Activated naive CD4-positive, alpha-beta T cell treated with anti-CD3 and anti-CD28 coated beads, Interleukin-2, amount 10 ng/mL, durations not matched to agents 7 days and 5 days (primary cell): ENCODE measurements around the gene SH3RF3.

Experiments used
- CTCF ChIA-PET: fragments of 350-600 bp; sonication (Branson Sonifier 250); formaldehyde crosslinking; loops from one replicate; lab custom pipeline; 2021; ENCODE audit warnings: antibody characterized with exemption; lab: Charles Lee
- DNase-seq: peaks from one replicate; pipeline ENCODE4 v3.0.0-alpha.2; 2020
- H3K27ac Mint-ChIP-seq: one replicate; pipeline ENCODE4 v1.8.0; 2021; ENCODE audit warnings: mild to moderate bottlenecking, moderate library complexity, mixed read lengths
- H3K27me3 Mint-ChIP-seq: one replicate; pipeline ENCODE4 v1.8.0; 2021; ENCODE audit warnings: mild to moderate bottlenecking, mixed read lengths
- H3K36me3 Mint-ChIP-seq: one replicate; pipeline ENCODE4 v1.8.0; 2021; ENCODE audit warnings: mixed read lengths
- H3K4me1 Mint-ChIP-seq: one replicate; pipeline ENCODE4 v1.8.0; 2021; ENCODE audit warnings: mixed read lengths
- H3K4me3 Mint-ChIP-seq: one replicate; pipeline ENCODE4 v1.8.0; 2021; ENCODE audit warnings: mild to moderate bottlenecking, moderate library complexity, mixed read lengths
- H3K9me3 Mint-ChIP-seq: one replicate; pipeline ENCODE4 v1.8.0; 2021; ENCODE audit warnings: mixed read lengths

SH3RF3 gene

DNA sequence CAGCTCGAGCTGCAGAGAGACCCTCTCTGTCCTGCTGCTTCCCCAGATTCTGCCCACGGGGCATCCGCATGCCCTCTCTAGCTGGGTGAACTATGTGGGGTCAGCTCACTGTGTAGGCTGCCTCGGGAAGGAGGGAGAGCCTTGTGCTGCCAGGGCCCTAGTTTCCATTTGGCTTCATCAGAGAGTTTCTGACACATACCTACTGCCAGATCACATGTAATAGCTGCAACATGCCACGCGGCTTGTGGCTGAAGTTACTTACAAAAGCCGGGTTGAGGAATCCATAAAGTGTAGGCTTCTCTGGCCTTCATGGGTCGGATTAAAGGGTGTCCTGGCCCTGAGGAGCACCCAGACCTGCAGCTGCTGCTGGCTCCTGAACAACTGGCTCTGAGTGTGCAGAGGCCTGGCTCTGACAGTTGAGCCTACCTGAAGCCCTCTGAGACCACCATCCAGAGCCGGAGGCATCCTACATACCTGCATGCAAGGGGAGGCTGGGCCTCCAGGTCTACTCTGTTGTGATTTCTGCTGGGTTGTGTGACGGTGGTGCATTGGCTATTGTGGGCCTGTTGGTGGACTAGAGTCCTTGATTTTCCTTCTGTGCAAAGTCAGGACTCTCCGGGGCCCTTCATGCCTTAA lies 130.0 kb downstream of the SH3RF3 start:
- no peaks in the 10 kb centered on the region for H3K4me1 Mint-ChIP-seq
- peak; percentile 13 for DNase-seq
- no peak overlapping the region for H3K4me3 Mint-ChIP-seq
- H3K36me3 Mint-ChIP-seq: no peaks in the 10 kb centered on the region
- CTCF ChIA-PET: no interaction called here
- peaks cover 29% of the 10 kb centered on the region for H3K27me3 Mint-ChIP-seq
- no peaks in the 10 kb centered on the region for H3K9me3 Mint-ChIP-seq
- no peak overlapping the region for H3K27ac Mint-ChIP-seq

DNA sequence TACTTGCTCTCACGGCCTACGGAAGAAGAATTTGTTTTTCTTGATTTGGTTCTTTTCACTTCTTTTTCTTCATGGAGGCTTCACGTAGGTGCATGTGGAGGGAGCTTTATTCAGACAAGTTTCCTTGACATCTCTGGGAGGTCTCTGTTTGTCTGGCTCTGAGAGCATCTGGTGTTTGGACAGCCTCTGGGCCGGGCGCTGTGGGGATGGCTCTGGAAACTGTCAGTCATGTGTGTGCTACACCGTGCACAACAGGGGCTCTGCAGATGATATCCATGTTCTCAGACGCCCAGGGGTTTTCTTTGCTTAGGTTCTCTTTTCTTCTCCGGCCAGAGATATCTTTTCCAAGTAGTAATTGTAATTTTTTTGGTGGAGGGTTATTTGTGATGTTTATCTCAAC lies 130.7 kb downstream of the SH3RF3 start:
- no peak overlapping the region for H3K27ac Mint-ChIP-seq
- H3K4me3 Mint-ChIP-seq: no peak overlapping the region
- peaks cover 26% of the 10 kb centered on the region for H3K27me3 Mint-ChIP-seq
- CTCF ChIA-PET: interaction anchor here (0.6 to 1.2 kb wide), 2 partner anchors 9 to 132 kb away, joined by 3 read pairs; no protein-coding TSS in a partner anchor
- DNase-seq: peak; percentile 8
- H3K9me3 Mint-ChIP-seq: no peaks in the 10 kb centered on the region
- no peaks in the 10 kb centered on the region for H3K4me1 Mint-ChIP-seq
- H3K36me3 Mint-ChIP-seq: no peaks in the 10 kb centered on the region

DNA sequence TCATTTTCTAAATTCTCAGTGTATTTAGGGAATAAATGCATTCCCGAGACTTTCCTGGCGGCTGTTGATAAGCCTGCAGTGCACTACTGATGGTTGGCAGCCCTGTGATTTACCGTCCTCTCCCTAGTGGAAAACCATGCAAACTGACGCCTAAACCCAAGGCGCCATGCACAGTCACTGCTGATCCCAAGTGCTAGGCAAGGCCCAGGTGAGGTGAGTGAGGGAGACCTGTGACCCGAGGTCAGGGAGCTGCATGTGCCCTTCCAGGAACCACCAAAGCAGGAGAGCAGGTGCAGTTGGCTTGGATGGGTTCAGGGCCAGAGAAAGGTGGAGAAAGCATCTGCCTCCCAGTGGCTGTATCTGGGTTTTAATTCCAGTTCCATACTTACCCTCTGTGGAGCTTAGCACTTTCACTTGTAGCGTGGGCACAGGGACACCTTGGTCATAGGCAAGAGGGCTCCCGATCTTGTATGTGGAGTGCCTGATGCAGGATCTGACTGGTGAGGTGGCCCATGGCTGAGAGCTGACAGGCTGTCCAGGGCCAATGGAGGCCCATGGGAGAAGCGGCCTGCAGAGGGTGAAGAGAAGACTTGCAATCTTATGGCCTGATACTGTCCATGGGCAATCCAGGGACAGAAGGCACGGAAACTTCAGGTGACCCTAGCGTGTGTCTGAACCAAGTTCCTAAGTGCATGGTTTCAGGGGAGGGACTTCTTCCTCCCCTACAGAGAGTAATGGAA lies 131.3 kb downstream of the SH3RF3 start:
- peak; percentile 12 for DNase-seq
- no peaks in the 10 kb centered on the region for H3K9me3 Mint-ChIP-seq
- H3K36me3 Mint-ChIP-seq: no peaks in the 10 kb centered on the region
- H3K27me3 Mint-ChIP-seq: peaks cover 24% of the 10 kb centered on the region
- no peaks in the 10 kb centered on the region for H3K4me1 Mint-ChIP-seq
- no peak overlapping the region for H3K27ac Mint-ChIP-seq
- H3K4me3 Mint-ChIP-seq: no peak overlapping the region
- CTCF ChIA-PET: interaction anchor here (0.6 to 1.2 kb wide), 2 partner anchors 10 to 133 kb away, joined by 3 read pairs; no protein-coding TSS in a partner anchor

DNA sequence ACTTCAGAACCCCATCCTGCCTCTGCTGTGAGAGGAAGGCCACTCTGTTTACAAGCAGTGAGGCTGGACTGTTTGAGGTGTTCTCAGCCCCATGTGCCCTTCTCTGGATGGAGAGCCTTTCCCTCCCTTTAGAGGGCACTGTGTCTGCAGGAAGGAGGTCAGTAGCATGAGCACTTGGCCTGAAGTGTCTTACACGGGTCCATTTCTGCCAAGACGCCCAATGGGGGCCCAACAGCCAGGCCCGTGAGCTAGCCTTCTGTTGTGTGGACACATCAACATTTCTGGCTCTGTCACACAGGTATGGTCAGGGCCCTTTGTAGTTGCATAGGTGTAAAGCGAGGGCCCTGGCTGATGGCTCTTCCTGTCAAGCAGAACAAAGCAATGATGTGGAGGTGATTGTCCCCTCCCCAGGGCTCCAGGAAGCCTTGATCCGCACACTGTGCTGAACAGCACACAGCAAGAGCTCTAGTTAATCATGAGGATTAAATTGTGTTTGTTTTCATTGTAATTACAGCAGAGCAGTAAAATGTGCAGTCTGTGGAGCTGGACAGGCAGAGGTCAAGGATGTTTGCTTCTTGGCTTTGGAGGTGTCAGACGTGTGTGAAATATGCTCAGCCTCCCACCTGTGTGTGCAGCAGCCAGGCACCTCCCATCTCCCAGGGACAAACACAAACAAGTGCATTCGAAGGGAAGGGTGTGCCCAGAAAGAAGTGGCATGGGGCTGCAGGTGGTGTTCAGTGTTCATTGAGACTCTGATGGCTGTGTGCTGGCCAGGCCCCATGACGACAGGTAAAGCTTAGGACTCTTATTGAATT lies 132.1 kb downstream of the SH3RF3 start:
- CTCF ChIA-PET: interaction anchor here (1.2 kb wide), 1 partner anchor 11 kb away, joined by 3 read pairs; no protein-coding TSS in a partner anchor
- peak; percentile 21 for DNase-seq
- H3K9me3 Mint-ChIP-seq: no peaks in the 10 kb centered on the region
- peaks cover 24% of the 10 kb centered on the region for H3K27me3 Mint-ChIP-seq
- H3K4me3 Mint-ChIP-seq: no peak overlapping the region
- no peaks in the 10 kb centered on the region for H3K4me1 Mint-ChIP-seq
- H3K36me3 Mint-ChIP-seq: no peaks in the 10 kb centered on the region
- no peak overlapping the region for H3K27ac Mint-ChIP-seq

DNA sequence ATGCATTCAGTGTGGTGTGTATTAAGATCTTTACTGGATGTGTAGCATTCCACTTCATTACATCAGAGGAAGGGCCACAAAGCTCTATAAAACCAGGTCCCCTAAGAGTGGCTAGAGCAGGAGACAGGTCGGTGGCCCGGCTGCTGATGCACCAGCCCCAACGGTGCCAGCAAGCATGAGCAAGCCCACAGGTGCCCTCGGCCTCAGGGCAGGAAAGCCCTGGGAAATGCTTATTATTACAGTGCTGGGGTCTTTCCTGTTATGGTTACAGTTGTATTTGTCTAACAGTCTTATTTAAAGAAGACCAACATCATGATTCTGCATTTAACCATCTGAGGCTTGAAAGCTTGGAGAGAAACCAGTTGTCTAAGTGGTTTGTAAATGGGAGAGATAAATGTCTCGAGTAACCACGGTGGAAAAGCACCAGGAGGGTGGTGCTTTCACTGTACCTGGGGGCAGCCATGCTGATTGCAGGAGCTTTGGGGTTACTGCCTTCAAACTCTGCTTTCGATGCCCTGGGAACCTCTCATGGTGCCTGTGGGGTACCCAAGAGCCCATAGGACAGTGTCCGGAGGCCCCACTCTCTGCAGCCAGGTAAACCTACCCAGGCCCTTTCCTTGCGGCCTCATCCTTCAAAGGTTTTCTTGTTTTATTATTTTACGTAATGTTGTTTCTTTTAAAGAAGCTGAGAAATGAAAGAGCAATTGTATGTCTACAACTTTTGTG lies 133.1 kb downstream of the SH3RF3 start:
- Mint-ChIP-seq H3K36me3 (no peaks in the 10 kb centered on the region), H3K27ac (no peak overlapping the region), H3K4me3 (no peak overlapping the region), H3K9me3 (no peaks in the 10 kb centered on the region), H3K27me3 (peaks cover 19% of the 10 kb centered on the region), H3K4me1 (no peaks in the 10 kb centered on the region)
- CTCF ChIA-PET: no interaction called here
- peak; percentile 8 for DNase-seq

DNA sequence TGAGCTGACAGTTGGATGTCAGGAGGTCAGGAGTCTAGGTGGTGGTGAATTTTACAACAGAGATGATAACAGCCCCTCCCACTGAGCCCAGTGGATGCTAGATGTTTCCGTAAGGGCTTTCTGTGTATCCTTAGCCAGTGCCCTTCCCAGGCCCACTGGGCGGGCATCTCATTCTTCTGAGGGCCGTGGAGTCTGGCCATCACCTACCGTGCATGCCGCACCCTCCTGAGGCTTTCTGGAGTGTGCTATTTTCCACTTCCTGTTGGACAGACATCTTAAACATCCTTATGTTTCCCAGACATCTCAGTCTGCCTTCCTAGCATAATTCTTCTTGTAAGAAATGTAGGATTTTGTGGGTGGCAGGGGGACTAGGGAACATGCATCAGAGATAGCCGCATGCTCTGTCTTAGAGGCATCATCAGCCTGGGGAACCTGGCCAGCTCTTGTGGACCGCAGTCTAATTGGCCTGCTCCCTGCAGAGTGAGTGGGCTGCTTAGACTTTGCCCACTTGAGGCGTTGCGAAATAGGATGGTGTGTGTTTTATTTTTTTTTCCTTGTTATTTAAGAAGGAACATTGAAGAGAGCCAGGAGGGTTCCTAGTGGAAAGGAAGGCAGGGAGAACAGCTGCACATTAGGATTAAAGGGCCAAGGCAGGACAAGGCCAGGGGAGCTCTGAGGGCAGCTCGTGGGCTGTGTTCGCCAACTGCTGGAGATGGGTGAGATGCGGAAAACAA lies 135.8 kb downstream of the SH3RF3 start:
- Mint-ChIP-seq H3K4me1 (no peaks in the 10 kb centered on the region), H3K4me3 (no peak overlapping the region), H3K9me3 (no peaks in the 10 kb centered on the region), H3K27ac (no peak overlapping the region), H3K36me3 (no peaks in the 10 kb centered on the region), H3K27me3 (peaks cover 18% of the 10 kb centered on the region)
- DNase-seq: no peak
- CTCF ChIA-PET: no interaction called here

DNA sequence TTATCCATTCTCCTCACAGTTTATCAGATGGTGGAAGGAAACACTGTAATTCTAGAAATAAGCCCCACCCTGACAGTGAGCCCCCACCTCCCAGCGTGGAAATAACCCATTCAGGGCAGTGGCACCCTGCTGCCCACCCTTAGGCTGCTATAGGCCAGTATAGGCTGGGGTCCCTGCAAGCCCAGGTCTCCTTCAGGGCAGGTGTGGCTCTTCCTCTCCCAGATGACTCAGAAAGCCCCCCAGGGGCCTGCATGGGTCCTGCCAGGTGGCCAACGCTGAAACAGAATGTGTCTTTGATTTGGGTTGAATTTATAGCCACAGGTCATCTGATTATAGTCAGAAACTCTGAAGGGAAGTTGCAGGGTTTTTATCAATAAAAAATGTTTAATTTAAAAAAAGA lies 136.4 kb downstream of the SH3RF3 start:
- no peaks in the 10 kb centered on the region for H3K4me1 Mint-ChIP-seq
- no peaks in the 10 kb centered on the region for H3K9me3 Mint-ChIP-seq
- no peaks in the 10 kb centered on the region for H3K36me3 Mint-ChIP-seq
- CTCF ChIA-PET: no interaction called here
- DNase-seq: no peak
- H3K27ac Mint-ChIP-seq: no peak overlapping the region
- peaks cover 23% of the 10 kb centered on the region for H3K27me3 Mint-ChIP-seq
- no peak overlapping the region for H3K4me3 Mint-ChIP-seq

DNA sequence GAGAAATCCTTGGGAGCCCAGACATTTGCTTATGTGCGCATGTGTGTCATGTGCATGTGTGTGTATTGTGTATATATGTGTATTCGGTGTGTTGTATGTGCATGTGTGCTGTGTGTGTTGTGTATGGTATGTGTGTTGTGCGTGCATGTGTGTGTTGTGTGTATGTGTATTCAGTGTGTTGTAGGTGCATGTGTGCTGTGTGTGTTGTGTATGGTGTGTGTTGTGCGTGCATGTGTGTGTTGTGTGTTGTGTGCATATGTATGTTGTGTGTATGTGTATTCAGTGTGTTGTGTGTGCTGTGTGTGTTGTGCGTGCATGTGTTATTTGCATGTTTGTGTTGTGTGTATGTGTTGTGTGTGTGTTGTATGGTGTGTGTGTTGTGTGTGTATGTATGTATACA lies 136.9 kb downstream of the SH3RF3 start:
- Mint-ChIP-seq H3K27ac (no peak overlapping the region), H3K9me3 (no peaks in the 10 kb centered on the region), H3K36me3 (no peaks in the 10 kb centered on the region), H3K27me3 (peaks cover 24% of the 10 kb centered on the region), H3K4me1 (no peaks in the 10 kb centered on the region), H3K4me3 (no peak overlapping the region)
- CTCF ChIA-PET: no interaction called here
- no peak for DNase-seq

DNA sequence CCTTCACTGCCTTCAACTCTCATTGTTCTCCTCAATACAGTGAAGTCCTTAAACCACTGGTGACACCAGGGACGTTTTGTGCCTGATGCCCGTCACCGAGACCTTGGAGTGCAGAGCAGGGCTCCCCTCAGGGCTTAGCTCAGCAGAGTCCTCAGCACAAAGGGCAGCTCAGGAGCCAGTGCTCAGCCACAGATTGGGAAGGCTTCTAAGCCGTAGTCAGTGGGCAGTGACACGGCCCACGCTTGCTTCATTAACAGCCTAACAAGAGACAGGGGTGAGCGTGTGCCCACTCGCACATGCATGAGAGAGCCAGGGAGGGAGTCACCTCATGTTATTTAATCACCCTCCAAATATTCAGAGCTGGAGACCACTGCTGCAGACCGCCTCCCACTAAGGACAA lies 137.5 kb downstream of the SH3RF3 start:
- H3K4me3 Mint-ChIP-seq: no peak overlapping the region
- no peak for DNase-seq
- peaks cover 24% of the 10 kb centered on the region for H3K27me3 Mint-ChIP-seq
- no peaks in the 10 kb centered on the region for H3K9me3 Mint-ChIP-seq
- no peaks in the 10 kb centered on the region for H3K4me1 Mint-ChIP-seq
- CTCF ChIA-PET: no interaction called here
- no peaks in the 10 kb centered on the region for H3K36me3 Mint-ChIP-seq
- H3K27ac Mint-ChIP-seq: no peak overlapping the region

DNA sequence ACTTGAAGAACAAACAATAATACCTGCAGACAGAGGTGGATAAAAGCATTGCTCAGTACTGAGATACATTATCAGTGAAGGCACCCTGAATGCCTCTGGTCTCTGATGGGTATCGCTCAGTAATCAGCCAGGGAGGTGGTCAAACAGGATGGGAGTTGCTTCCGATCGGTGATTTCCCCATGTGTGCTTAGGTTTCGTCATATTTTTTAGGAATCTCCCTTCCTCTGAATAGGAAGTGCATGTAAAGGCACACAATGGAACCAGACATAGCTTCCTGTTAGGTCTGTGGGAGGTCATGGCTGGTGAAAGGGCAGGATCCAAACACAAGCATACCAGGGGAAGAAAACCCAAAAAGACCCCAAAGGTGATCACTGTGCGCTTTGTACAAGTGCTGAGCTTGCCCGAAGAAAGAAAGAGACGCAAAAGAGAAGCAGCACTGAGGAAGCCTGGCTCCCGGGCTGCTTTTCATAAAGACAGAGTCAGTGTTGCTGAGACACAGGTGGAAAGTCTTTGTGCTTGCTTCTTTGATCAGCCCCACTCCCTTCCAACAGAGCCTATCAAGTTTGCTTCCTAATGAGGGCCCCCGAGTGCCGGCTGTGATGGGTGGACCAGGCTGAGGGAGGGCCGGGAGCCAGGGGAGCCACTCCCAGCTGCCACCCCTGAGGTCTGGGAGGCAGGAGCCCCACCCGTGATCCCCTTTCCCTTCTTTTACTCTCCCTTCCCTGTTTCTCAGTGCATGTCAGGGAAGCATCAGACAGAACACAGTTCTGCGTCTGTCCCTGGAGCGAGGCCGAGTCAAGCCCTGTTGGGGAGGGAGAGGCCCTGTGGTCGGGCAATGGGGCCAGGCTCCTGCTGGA lies 138.2 kb downstream of the SH3RF3 start:
- H3K36me3 Mint-ChIP-seq: no peaks in the 10 kb centered on the region
- no peak overlapping the region for H3K4me3 Mint-ChIP-seq
- peak; percentile 4 for DNase-seq
- H3K4me1 Mint-ChIP-seq: no peaks in the 10 kb centered on the region
- H3K27me3 Mint-ChIP-seq: peaks cover 24% of the 10 kb centered on the region
- H3K9me3 Mint-ChIP-seq: no peaks in the 10 kb centered on the region
- CTCF ChIA-PET: no interaction called here
- no peak overlapping the region for H3K27ac Mint-ChIP-seq

DNA sequence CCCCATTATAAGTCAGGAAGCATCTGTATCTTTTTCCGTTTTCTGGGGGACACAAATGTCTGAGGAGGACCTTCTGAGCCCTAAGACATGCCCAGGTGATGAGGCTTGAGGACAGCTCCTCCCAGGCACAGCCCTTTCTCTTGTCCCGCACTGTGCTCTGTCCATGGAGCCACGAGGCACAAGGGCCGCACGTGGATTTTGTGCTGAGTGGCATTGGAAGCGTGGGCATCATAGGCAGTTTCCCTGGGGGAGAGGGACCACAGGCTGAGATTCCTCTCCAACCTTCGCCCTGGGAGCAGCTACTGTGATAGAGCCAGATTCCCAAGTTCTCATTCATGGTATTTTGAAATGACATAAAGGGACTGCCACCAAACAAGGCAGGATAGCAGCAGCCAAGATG lies 139.9 kb downstream of the SH3RF3 start:
- Mint-ChIP-seq H3K27me3 (peaks cover 24% of the 10 kb centered on the region), H3K36me3 (no peaks in the 10 kb centered on the region), H3K9me3 (no peaks in the 10 kb centered on the region), H3K27ac (no peak overlapping the region), H3K4me1 (no peaks in the 10 kb centered on the region), H3K4me3 (no peak overlapping the region)
- DNase-seq: peak; percentile 1
- CTCF ChIA-PET: no interaction called here

DNA sequence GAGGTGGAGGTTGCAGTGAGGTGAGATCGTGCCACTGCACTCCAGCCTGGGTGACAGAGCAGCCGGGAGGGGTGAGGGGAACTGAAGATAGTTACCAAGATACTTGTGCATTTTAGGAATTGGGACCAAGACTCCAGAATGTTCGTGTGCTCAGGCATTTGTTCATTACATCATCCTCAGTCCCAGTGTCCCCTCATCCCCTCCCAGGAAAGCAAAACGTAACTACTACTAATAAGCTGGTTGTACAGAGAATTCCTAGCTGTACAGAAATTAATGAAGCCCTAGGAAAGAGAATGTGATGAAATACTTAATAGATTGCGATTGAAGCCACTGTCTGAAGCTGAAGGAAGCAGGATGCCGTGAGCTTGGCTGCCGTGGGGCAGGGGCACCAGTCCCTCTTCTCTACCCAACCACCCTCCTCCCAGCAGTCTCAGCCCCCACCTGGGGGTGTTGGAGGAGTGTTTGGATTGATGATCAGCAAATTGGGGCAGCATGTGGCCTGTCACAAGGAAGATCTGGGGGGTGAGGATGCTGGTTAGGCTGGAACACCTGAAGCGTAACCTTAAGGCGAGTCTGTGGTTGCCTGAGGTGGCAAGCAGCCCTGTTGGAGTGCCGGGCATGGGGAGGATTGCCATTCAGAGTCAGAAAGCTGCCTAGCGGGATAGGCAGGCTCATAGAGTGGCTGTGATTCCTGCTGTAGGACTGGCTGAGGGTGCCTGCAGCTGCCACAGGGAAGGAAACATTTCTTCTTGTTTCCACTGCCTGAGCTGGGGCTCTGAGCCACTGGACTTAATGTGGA lies 140.9 kb downstream of the SH3RF3 start:
- CTCF ChIA-PET: no interaction called here

More for the DNA sequence above, 140.9 kb downstream of the SH3RF3 start:
- Mint-ChIP-seq H3K4me1 (no peaks in the 10 kb centered on the region), H3K36me3 (no peaks in the 10 kb centered on the region), H3K9me3 (no peaks in the 10 kb centered on the region), H3K27ac (no peak overlapping the region), H3K27me3 (peaks cover 24% of the 10 kb centered on the region), H3K4me3 (no peak overlapping the region)
- peak; percentile 17 for DNase-seq
